ENCODE results near the gene GAB4. TPM values are rescaled to one million over a fixed set of nuclear protein-coding genes. Genes with fewer than 3 reads are reported as not detected.

Gene GAB4
- total and polyA plus RNA-seq, 2 of the 13 experiments (the other 11 are each of a cell fraction or from before 2014, with no cell fraction given): not detected

GRCh38 chr22:16933291-16934282 lies 74.4 kb downstream of the GAB4 start (continued):
- no peak for TF ChIP-seq MAZ (IDR thresholded peaks at IDR 0.05; ENCODE audit: borderline replicate concordance, low read depth, low read length)
- TF ChIP-seq MAZ (CRISPR knock-in tag; IDR thresholded peaks at IDR 0.05; ENCODE audit: low read depth): no peak
- TF ChIP-seq ARID3A (IDR thresholded peaks at IDR 0.05; ENCODE audit: low read depth, low read length): no peak

- CTCF ChIA-PET (ENCODE audit: low intra/inter-chr PET ratio, low total read pairs): no interaction called here
- Histone ChIP-seq H3K4me2 (ENCODE audit: low read depth, low read length) (no peak overlapping the region), H2AFZ (ENCODE audit: low read length) (no peak overlapping the region), H3K27me3 (ENCODE audit: control insufficient read depth in 1 of 2, insufficient read depth in 2 of 2, low read length in 2 of 2) (no peaks in the 10 kb centered on the region), H3K79me2 (ENCODE audit: insufficient read depth, low read length) (no peaks in the 10 kb centered on the region), H3K36me3 (replicated peaks in 1 of 2; ENCODE audit: control insufficient read depth in 1 of 2, insufficient read depth in 2 of 2, low read length in 2 of 2) (no peaks in the 10 kb centered on the region), H4K20me1 (ENCODE audit: insufficient read depth, low read length) (no peaks in the 10 kb centered on the region), H3K9me3 (ENCODE audit: low read length) (no peaks in the 10 kb centered on the region), H3K4me3 (replicated peaks in 1 of 3; ENCODE audit: insufficient read depth in 1 of 3, low read depth in 2 of 3, low read length in 3 of 3) (no peak overlapping the region), H3K9ac (ENCODE audit: insufficient read depth, low read depth, low read length) (no peak overlapping the region), H3K27ac (ENCODE audit: extremely low read length, insufficient read depth, low read length) (no peak overlapping the region), H3K4me1 (ENCODE audit: insufficient read depth, low read length) (no peaks in the 10 kb centered on the region)
- no peak for TF ChIP-seq MZF1 (CRISPR knock-in tag; IDR thresholded peaks at IDR 0.05; ENCODE audit: borderline replicate concordance)
- peak; percentile 41 for TF ChIP-seq CTCF (CRISPR knock-in tag; IDR thresholded peaks at IDR 0.05)
- peak; percentile 56 for TF ChIP-seq STAG1 (CRISPR knock-in tag; IDR thresholded peaks at IDR 0.05)
- no peak for TF ChIP-seq ZNF570 (CRISPR knock-in tag; IDR thresholded peaks at IDR 0.05; ENCODE audit: borderline replicate concordance)
- TF ChIP-seq MXD1 (CRISPR knock-in tag; IDR thresholded peaks at IDR 0.05): no peak
- TF ChIP-seq ZBTB8A (CRISPR knock-in tag; IDR thresholded peaks at IDR 0.05; ENCODE audit: borderline replicate concordance, low read depth): no peak
- FAIRE-seq (no peak), ATAC-seq (peak; percentile 53; the same call in 2 of the 3 replicates), DNase-seq (ENCODE audit: low spot score) (peak; percentile 3)
- 0% methylated on average over 3 of the region's 3 CpGs for WGBS (ENCODE audit: low lambda C conversion rate)
- BruUV-seq (replicated peaks): no TSS peak
- intact Hi-C loops (cut with micrococcal nuclease; ENCODE audit: unreplicated experiment): no loop called here
- POLR2A ChIA-PET: no interaction called here
- in situ Hi-C loops (cut with HindIII; ENCODE audit: extremely low pct_ligation_motif_present, low pct_unique_long_range_greater_than_20kb): no loop called here
These were observed 75.4 kb downstream of the GAB4 start for GRCh38 chr22:16932577-16932976.

Data from HepG2 (cell line).